Tibial artery (tissue), 4 donors: ENCODE results near the gene IL3RA.
A peak's percentile ranks its signal among the peaks of the same experiment; 100 is the strongest.

Experiments used
- DNase-seq, 2 donors: peaks; one replicate each; pipeline ENCODE4 v3.0.0-alpha.2; 2019
- H3K27ac ChIP-seq, 2 donors: fragments of 200-600 bp; sonication (generic) in 1 of 2; 1 replicate in 1 of 2; 2 replicates in 1 of 2; pipeline ENCODE4 v1.5.1; 2018 to 2019; ENCODE audit warnings: mild to moderate bottlenecking in 1 of 2
- H3K27me3 ChIP-seq, 2 donors: fragments of 200-600 bp; sonication (generic) in 1 of 2; one replicate each; pipeline versions ENCODE4 v1.5.1 to v1.6.0; 2016 to 2019
- H3K36me3 ChIP-seq, 3 donors: fragments of 200-600 bp; sonication (generic) in 2 of 3; one replicate each; pipeline ENCODE4 v1.5.1; 2016 to 2019; ENCODE audit warnings: mild to moderate bottlenecking in 2 of 3
- H3K4me1 ChIP-seq, 4 donors: fragments of 200-600 bp; sonication (generic) in 2 of 4; 1 replicate in 3 of 4; 2 replicates in 1 of 4; pipeline ENCODE4 v1.5.1; 2016 to 2019
- H3K4me3 ChIP-seq, 2 donors: fragments of 200-600 bp; sonication (generic) in 1 of 2; 1 replicate in 1 of 2; 2 replicates in 1 of 2; pipeline ENCODE4 v1.5.1; 2018 to 2019; ENCODE audit warnings: mild to moderate bottlenecking in 2 of 2
- H3K9me3 ChIP-seq, 3 donors: fragments of 200-600 bp; sonication (generic) in 1 of 3; one replicate each; pipeline ENCODE4 v1.5.1; 2016 to 2019
- intact Hi-C: fragments of 100-400 bp; cut with DNase I; formaldehyde crosslinking; loops from one replicate; pipeline ENCODE4 v1.15.0; 2023; ENCODE audit warnings: low total_unique reads
- TF ChIP-seq, protein P1 (sequence below), 2 experiments: fragments of 200-600 bp in 1 of 2; fragments of 450-650 bp in 1 of 2; IDR thresholded peaks; one replicate each; pipeline ENCODE4 v1.5.1; 2017 to 2019; ENCODE audit warnings: antibody characterized with exemption in 2 of 2, mild to moderate bottlenecking in 1 of 2, moderate library complexity in 1 of 2

Gene IL3RA

DNA sequence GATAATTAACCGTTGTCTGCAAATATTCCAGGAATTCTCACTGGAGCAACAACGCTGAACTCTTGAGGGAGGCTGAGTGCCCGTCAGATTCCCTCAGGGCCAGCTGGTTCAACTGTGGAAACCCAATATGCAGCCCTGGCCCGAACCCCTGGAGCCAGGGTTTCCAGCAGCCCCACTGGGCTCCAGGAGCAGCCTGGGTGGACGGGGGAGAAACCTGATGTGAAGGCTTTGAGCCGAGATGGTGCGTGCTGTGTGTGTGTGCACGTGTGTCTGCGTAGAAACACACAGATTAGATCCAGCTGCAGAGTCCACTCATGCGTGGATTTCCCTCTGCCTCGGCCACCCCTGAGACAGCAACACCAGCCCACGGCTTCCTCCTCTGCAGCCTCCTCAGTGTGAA, 74.7 kb downstream of the IL3RA start:
- no peaks in the 10 kb centered on the region for H3K9me3 ChIP-seq
- no peaks in the 10 kb centered on the region for H3K27me3 ChIP-seq
- H3K4me1 ChIP-seq, result no peaks in the 10 kb centered on the region
- H3K36me3 ChIP-seq, result peaks cover 34 to 69% (median 43%) of the 10 kb centered on the region in 3 donors
- intact Hi-C loops, result no loop called here
- H3K4me3 ChIP-seq, result no peak overlapping the region
- TF ChIP-seq, protein P1, sequence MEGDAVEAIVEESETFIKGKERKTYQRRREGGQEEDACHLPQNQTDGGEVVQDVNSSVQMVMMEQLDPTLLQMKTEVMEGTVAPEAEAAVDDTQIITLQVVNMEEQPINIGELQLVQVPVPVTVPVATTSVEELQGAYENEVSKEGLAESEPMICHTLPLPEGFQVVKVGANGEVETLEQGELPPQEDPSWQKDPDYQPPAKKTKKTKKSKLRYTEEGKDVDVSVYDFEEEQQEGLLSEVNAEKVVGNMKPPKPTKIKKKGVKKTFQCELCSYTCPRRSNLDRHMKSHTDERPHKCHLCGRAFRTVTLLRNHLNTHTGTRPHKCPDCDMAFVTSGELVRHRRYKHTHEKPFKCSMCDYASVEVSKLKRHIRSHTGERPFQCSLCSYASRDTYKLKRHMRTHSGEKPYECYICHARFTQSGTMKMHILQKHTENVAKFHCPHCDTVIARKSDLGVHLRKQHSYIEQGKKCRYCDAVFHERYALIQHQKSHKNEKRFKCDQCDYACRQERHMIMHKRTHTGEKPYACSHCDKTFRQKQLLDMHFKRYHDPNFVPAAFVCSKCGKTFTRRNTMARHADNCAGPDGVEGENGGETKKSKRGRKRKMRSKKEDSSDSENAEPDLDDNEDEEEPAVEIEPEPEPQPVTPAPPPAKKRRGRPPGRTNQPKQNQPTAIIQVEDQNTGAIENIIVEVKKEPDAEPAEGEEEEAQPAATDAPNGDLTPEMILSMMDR (IDR thresholded peaks at IDR 0.05), result no peak
- H3K27ac ChIP-seq, result no peak overlapping the region
- DNase-seq, result peak in 1 of 2 donors; percentile 52

DNA sequence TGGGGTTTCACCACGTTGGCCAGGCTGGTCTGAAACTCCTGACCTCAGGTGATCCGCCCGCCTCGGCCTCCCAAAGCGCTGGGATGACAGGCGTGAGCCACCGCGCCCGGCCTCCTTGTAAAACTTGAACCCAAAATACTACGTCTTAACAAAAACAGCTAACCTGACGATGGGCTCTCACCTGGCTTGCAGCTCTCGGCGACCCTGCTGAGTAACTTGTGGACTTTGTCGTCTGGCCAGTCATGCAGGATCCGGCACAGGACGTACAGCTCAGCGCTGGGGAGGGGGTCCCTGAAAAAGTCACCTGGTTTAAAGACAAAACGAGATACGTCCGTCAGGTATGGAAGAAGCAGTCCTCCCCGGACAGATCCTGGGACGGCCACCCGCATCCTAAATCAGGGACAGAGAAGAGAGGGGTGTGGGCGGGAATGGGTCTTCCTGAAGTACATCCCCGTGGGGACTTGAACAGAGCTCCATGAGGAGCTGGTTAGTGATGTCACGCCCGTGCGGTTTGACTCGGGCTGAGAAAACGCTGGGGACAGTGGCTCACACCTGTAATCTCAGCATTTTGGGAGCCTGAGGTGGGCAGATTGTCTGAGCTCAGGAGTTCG, 76.1 kb downstream of the IL3RA start:
- Histone ChIP-seq H3K4me3 (no peak overlapping the region), H3K9me3 (no peaks in the 10 kb centered on the region), H3K36me3 (peaks cover 22 to 57% (median 30%) of the 10 kb centered on the region in 3 donors), H3K27ac (no peak overlapping the region), H3K27me3 (no peaks in the 10 kb centered on the region), H3K4me1 (no peaks in the 10 kb centered on the region)
- intact Hi-C loops, result no loop called here
- TF ChIP-seq, protein P1 (IDR thresholded peaks at IDR 0.05), result no peak
- DNase-seq, result peak in 1 of 2 donors; percentile 59

DNA sequence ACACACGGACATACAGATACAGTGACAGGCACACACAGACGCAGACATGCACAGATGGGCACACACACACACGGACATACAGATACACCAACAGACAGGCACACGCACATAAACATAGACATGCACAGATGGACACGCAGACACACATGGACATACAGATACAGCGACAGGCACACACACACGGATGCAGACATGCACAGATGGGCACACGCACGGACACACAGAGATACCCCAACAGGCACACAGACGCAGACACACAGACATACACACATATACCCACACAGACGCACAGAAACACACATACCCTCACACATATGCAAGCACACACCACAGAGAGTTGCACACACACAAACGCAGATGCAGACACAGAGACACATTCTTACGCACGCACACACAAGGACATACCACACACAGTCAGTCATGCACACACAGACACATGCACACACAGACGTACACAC, 79.8 kb downstream of the IL3RA start:
- Histone ChIP-seq H3K9me3 (peaks cover 0 to 6% (median 0%) of the 10 kb centered on the region in 3 donors), H3K4me3 (no peak overlapping the region), H3K4me1 (no peaks in the 10 kb centered on the region), H3K36me3 (peaks cover 47 to 76% (median 60%) of the 10 kb centered on the region in 3 donors), H3K27ac (no peak overlapping the region), H3K27me3 (no peaks in the 10 kb centered on the region)
- TF ChIP-seq, protein P1 (IDR thresholded peaks at IDR 0.05), result no peak
- intact Hi-C loops, result no loop called here
- DNase-seq, result peak in 1 of 2 donors; percentile 19

DNA sequence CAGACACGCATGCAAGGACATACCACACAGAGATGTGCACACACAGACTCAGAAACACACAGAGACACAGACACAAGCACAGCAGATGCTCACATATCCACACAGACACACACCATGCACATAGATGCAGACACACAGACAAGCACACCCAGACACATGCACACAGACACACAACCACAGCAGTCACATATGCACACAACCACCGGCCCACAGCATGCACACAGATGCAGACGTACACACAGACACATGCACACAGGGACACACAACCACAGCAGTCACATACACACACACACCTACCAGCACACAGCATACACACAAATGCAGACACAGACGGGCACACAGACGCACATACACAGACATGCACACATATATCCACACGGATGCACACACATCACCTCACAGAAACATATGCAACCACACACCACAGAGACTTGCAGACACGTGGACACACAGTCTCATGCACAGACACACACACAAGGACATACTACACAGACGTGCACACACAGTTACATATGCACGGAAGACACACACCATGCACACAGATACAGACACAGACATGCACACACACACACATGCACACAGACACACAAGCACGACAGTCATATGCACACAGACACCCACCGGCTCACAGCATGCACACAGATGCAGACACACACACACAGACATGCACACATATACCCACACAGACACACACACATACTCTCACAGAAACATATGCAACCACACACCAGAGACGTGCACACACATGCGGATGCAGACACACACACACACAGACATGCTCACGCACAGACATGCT, 80.6 kb downstream of the IL3RA start:
- Histone ChIP-seq H3K27ac (no peak overlapping the region), H3K4me1 (no peaks in the 10 kb centered on the region), H3K9me3 (peaks cover 0 to 11% (median 6%) of the 10 kb centered on the region in 3 donors), H3K27me3 (no peaks in the 10 kb centered on the region), H3K4me3 (no peak overlapping the region), H3K36me3 (peaks cover 55 to 78% (median 63%) of the 10 kb centered on the region in 3 donors)
- intact Hi-C loops, result no loop called here
- TF ChIP-seq, protein P1 (IDR thresholded peaks at IDR 0.05), result no peak
- DNase-seq, result peak in 1 of 2 donors; percentile 23

DNA sequence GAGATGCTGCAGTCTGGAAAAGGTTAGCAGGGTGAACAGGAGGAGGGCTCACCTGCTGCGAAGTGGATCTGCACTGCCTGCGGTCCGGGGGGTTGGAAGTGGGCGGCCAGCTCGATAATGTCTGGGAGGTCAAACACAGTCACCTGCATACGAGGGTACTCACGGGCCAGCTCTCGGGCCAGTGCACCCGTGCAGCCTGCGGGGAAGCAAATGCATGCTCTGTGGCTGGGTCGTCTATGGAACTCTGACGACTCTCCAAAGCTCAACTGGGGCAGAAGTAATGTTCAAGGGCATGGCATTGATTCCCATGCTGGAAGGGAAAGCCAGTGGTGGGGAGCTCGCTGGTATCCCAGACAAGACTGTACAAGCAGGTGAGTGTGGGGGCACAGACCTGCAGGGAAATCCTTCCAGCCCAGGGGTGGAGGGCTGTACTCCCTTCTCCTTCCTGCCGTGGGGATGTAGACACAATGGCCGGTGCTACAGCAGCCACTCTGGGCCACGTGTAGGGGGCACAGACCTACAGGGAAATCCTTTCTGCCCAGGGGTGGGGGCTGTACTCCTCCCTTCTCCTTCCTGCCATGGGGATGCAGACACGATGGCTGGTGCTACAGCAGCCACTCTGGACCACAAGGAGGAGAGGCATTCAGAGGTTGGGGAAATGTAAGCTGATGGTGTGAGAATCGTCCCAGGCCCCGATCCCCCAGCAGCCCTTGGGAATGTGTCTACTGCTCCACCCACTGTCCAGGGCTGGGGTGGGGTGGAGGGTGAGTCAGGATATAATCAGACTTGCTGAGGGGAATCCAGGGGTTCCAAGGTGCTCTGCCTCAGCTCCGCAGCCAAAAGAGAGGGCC, 81.6 kb downstream of the IL3RA start:
- DNase-seq, result peak in 1 of 2 donors; percentile 61
- Histone ChIP-seq H3K4me3 (no peak overlapping the region), H3K36me3 (peaks cover 58 to 79% (median 63%) of the 10 kb centered on the region in 3 donors), H3K4me1 (no peaks in the 10 kb centered on the region), H3K9me3 (peaks cover 0 to 18% (median 15%) of the 10 kb centered on the region in 3 donors), H3K27me3 (no peaks in the 10 kb centered on the region), H3K27ac (no peak overlapping the region)
- intact Hi-C loops, result no loop called here
- TF ChIP-seq, protein P1 (IDR thresholded peaks at IDR 0.05), result no peak
